Right atrium auricular region (tissue), 2 donors: ENCODE measurements around the gene ALKBH8. TPM values are rescaled to one million over a fixed set of nuclear protein-coding genes. Genes with fewer than 3 reads are reported as not detected.

ENCODE experiments used
- DNase-seq: peaks from one replicate; pipeline ENCODE4 v3.0.0-alpha.2; 2019; ENCODE audit warnings: low spot score
- H3K27ac ChIP-seq, 2 donors: fragments of 200-600 bp; sonication (generic); 1 replicate in 1 of 2; 2 replicates in 1 of 2; pipeline ENCODE4 v1.5.1; 2016 to 2019
- H3K27me3 ChIP-seq, 2 donors: fragments of 200-600 bp; sonication (generic); one replicate each; pipeline versions ENCODE4 v1.5.1 to v1.6.0; 2017 to 2019
- H3K36me3 ChIP-seq: fragments of 200-600 bp; sonication (generic); one replicate; pipeline ENCODE4 v1.5.1; 2016
- H3K4me1 ChIP-seq, 2 donors: fragments of 200-600 bp; sonication (generic); one replicate each; pipeline versions ENCODE4 v1.5.1 to v1.6.0; 2017 to 2019
- H3K4me3 ChIP-seq, 2 donors: fragments of 200-600 bp; sonication (generic); 1 replicate in 1 of 2; 2 replicates in 1 of 2; pipeline ENCODE4 v1.5.1; 2017 to 2019; ENCODE audit warnings: mild to moderate bottlenecking in 1 of 2, moderate library complexity in 1 of 2
- H3K9me3 ChIP-seq, 2 donors: fragments of 200-600 bp; sonication (generic); one replicate each; pipeline ENCODE4 v1.5.1; 2019
- total RNA-seq, 2 donors: library from RNA; depleted of rRNA; stranded (reverse); fragments of >200 nt; gene quantifications; one replicate each; pipeline ENCODE4 v1.1.0, GENCODE V29; 2016
- TF ChIP-seq, protein P1 (sequence below), 2 donors: fragments of 200-600 bp; sonication (generic); IDR thresholded peaks; one replicate each; pipeline ENCODE4 v1.5.1; 2019; ENCODE audit warnings: antibody characterized with exemption in 2 of 2

The ALKBH8 gene
- total RNA-seq, 2 donors from 2014 or later, result 3.4 to 4.9 TPM

DNA sequence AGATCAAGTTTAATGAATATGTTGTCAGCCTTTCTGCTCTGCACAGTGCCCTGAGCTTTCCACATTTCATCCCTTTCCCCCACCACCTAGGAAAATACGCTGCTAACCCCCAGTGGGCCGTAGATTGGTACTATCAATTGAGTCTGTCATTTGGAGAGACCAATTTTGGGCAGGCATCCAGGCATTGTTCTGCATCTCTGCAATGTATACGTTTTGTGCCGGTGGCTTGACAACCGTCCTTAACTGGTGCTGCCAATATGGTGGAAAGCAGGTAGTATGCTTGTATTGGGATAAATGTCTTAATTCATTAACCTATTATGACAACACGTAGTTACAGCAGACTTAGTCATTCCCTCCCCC, 26.7 kb upstream of the ALKBH8 start:
- H3K27me3 ChIP-seq, result no peaks in the 10 kb centered on the region
- peaks cover 0 to 21% of the 10 kb centered on the region in 2 donors for H3K4me1 ChIP-seq
- no peak for DNase-seq
- H3K4me3 ChIP-seq, result peak overlapping the region in 1 of 2 donors; percentile 71
- no peaks in the 10 kb centered on the region for H3K36me3 ChIP-seq
- H3K27ac ChIP-seq, result no peak overlapping the region
- TF ChIP-seq, protein P1, sequence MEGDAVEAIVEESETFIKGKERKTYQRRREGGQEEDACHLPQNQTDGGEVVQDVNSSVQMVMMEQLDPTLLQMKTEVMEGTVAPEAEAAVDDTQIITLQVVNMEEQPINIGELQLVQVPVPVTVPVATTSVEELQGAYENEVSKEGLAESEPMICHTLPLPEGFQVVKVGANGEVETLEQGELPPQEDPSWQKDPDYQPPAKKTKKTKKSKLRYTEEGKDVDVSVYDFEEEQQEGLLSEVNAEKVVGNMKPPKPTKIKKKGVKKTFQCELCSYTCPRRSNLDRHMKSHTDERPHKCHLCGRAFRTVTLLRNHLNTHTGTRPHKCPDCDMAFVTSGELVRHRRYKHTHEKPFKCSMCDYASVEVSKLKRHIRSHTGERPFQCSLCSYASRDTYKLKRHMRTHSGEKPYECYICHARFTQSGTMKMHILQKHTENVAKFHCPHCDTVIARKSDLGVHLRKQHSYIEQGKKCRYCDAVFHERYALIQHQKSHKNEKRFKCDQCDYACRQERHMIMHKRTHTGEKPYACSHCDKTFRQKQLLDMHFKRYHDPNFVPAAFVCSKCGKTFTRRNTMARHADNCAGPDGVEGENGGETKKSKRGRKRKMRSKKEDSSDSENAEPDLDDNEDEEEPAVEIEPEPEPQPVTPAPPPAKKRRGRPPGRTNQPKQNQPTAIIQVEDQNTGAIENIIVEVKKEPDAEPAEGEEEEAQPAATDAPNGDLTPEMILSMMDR (IDR thresholded peaks at IDR 0.05), result no peak
- no peaks in the 10 kb centered on the region for H3K9me3 ChIP-seq

DNA sequence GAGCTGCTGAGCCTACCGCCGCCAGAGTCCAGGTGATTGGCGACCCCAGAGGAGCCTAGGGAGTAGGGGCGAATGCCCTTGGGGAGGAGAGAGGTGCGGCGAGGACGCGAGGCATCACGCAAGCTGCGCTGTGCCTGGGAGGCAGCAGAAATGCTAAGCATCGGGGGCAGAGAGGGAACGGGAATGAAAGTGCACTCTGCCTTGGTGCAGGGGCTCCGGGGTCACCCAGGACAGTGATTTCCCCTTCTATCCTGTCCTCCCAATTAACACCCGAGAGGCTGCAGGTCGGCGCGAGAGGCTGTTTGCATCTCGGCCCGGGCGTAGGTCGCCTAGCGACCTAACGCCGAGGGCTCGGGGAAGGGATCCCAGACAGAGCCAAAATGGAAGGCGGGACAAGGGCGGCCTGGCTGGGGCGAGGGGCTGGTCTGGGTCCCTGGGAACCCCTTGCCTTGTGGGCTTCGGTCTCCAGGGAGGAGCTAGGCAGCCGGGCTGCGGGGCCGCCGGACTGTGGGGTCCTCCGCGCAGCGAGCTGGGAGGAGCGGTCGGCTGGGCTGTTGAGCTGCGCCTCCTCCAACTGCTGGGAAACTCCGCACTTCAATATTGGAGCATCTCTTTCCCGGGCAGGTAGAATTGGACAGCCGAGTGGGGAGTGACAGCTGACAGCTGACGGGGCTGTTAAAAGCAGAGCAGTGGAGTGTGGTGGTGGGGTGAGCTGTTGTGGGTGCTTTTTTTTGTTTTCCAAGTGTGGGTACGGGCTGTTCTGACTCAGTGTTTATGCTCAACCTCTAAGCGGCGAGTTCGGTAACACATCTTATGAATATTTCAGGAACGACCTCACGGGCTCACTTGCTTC, 26.1 kb upstream of the ALKBH8 start:
- peaks cover 0 to 21% of the 10 kb centered on the region in 2 donors for H3K4me1 ChIP-seq
- H3K4me3 ChIP-seq, result peak overlapping the region; percentile 63 to 71
- no peaks in the 10 kb centered on the region for H3K9me3 ChIP-seq
- TF ChIP-seq, protein P1 (IDR thresholded peaks at IDR 0.05), result no peak
- H3K27me3 ChIP-seq, result no peaks in the 10 kb centered on the region
- H3K36me3 ChIP-seq, result no peaks in the 10 kb centered on the region
- DNase-seq, result no peak
- H3K27ac ChIP-seq, result peak overlapping the region; percentile 21 to 28

DNA sequence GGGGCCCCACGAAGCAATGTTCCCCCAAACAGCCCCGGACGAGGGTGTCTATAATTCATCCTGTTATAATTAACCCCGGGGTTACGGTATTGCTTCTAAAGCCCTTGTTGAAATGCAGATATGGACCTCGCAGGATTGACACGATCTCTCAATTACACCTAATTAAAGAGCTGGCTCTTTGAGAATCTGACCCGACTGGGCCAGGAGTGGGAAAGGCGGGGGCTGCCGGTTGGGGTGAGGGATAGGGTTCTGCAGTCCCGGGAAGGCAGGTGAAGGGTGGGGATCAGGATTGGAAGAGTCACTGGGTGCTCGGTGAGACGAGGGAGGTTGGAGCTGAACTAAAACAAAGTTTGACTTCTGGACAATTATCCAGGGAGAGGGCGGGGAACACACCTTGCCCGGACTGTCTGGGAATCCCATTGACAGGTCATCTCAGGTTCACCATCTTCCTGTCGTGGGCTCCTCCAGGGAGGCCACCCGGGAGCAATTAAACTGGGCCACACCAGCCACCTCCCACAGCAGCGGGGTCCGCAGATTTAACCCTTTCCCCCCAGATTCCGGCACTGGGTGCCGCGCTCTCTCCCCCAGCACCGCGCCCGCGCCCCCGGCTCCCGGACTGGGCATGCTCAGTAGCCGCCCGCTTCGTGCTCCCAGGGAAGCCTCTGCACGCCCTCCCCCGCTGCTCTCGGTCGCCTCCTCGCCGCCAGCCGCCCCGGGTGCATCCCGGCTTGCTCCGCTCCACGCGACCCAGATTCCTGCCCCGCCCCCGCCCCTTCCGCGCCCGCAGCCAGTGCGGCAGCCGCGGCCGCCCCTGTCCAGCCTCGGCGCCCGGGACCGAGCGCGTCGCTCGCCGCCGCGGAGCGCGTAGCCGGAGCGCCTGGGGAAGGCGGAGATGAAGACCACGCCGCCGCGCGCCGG, 25.2 kb upstream of the ALKBH8 start, which contains the start of gene ELMOD1:
ELMOD1 (plus strand) TSS at position 688 of the 918 bp plus-strand sequence. CDS start 27,043 bp downstream, outside the sequence.
- TF ChIP-seq, protein P1 (IDR thresholded peaks at IDR 0.05), result peak in 1 of 2 donors; percentile 33
- peak within 1 kb of the TSS; percentile 21 to 28 for H3K27ac ChIP-seq
- H3K9me3 ChIP-seq, result no peaks in the 10 kb centered on the region
- peak within 1 kb of the TSS; percentile 63 to 71 for H3K4me3 ChIP-seq
- no peaks in the 10 kb centered on the region for H3K27me3 ChIP-seq
- peaks cover 0 to 21% of the 10 kb centered on the region in 2 donors for H3K4me1 ChIP-seq
- no peak for DNase-seq
- H3K36me3 ChIP-seq, result no peaks in the 10 kb centered on the region

DNA sequence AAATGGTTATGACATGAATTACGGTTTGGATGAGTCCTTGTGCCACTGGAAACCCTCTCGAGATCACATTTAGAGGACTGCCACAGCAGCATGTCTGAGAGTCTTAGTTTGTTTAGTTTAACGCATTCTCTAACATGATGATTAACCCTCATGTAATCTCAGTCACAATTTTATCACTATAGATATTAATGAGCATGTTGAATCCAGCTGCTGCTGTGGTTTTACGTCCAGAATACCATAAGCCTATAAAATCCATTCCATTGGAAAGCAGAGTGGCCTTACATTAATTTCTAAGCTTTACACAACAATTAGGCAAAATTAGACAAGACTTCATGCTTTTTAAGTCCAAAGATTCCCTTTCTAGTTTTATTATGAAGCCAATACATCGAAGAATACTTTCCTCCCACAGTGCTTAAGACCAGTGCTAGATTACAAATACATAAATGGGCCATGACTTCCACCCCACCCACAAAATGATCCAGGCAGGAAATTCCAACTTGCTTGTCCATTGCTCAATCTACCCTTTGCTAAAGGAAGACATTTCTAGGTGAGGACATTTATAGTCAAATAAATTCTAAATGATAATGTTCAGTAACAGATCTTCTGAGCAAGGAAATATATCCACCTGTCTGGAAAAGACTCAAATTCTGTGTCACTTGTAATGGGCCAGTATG, 21.9 kb upstream of the ALKBH8 start:
- TF ChIP-seq, protein P1 (IDR thresholded peaks at IDR 0.05), result no peak
- Histone ChIP-seq H3K4me3 (no peak overlapping the region), H3K27me3 (no peaks in the 10 kb centered on the region), H3K9me3 (no peaks in the 10 kb centered on the region), H3K36me3 (no peaks in the 10 kb centered on the region), H3K4me1 (peaks cover 0 to 21% of the 10 kb centered on the region in 2 donors), H3K27ac (no peak overlapping the region)
- no peak for DNase-seq

DNA sequence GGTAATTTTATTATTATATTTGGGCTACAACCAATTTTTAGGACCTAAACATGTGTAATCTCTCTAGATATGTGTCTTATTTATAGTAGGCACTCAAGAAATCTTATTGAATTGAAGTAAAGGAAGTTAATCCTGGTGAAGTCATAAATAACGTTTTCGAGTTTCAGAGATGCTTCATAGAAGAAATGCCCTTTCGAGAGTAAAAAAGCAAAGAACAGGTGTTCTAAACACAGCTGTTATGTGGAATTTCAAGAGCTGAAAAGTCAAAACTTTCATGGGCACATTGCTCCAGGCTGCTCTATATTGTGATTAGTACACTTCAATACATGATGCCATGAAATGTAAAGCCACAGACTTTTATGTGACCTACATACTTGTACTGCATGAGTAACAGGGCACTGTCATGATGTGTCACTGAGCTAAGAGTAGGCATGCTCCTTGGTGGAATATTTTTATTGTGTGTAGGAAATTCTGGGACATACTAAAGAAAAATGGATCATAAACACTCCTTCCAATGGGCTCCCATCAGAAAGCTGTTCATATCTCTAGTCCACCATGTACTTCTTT, 18.2 kb upstream of the ALKBH8 start:
- Histone ChIP-seq H3K4me3 (no peak overlapping the region), H3K36me3 (no peaks in the 10 kb centered on the region)
- DNase-seq, result no peak

More for the DNA sequence above, 18.2 kb upstream of the ALKBH8 start:
- TF ChIP-seq, protein P1 (IDR thresholded peaks at IDR 0.05), result no peak
- no peak overlapping the region for H3K27ac ChIP-seq
- no peaks in the 10 kb centered on the region for H3K4me1 ChIP-seq
- no peaks in the 10 kb centered on the region for H3K27me3 ChIP-seq
- no peaks in the 10 kb centered on the region for H3K9me3 ChIP-seq
